ENCODE data around the gene MDFIC2. TPM values are rescaled to one million over a fixed set of nuclear protein-coding genes. Genes with fewer than 3 reads are reported as not detected.

The MDFIC2 gene
- total and polyA plus RNA-seq, 2 donors (not counting 3 experiments of a cell fraction or from before 2014, with no cell fraction given), result not detected

DNA sequence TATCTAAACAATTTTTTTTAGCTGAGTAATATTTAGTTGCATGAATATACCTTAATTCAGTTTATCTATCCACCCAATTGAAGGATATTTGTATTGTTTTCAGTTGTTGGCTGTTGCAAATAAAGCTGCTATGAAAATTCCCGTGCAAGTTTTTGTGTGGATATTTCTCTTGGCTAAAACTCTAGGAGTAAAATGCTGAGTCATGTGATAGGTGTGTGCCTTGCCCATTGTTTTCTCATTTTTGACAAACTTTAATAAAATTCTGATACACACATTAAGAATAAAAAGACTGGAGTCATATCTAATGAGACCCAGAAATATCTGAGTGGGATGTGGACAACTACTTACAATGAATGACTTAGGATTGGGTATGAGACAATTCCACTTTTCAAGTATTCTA is 78.6 kb downstream of the MDFIC2 start:
- intact Hi-C loops (cut with micrococcal nuclease), result no loop called here
- no peaks in the 10 kb centered on the region for H3K4me1 ChIP-seq (ENCODE audit: control insufficient read depth, extremely low read depth, insufficient read depth, low read length)

More for the DNA sequence above, 78.6 kb downstream of the MDFIC2 start:
- Histone ChIP-seq H3K4me3 (replicated peaks in 1 of 3; ENCODE audit: insufficient read depth in 1 of 3, low read depth in 1 of 3, low read length in 3 of 3) (no peak overlapping the region), H3K9me1 (replicated peaks; ENCODE audit: control insufficient read depth, extremely low read depth, insufficient read depth, low read length) (no peaks in the 10 kb centered on the region), H3K9ac (replicated peaks; ENCODE audit: extremely low read depth, insufficient read depth, low read length) (no peak overlapping the region), H3K9me3 (replicated peaks; ENCODE audit: control insufficient read depth, insufficient read depth, low read length) (no peaks in the 10 kb centered on the region), H3K36me3 (ENCODE audit: control insufficient read depth in 2 of 2, extremely low read depth in 1 of 2, insufficient read depth in 2 of 2, low read length in 2 of 2) (no peaks in the 10 kb centered on the region), H3K27me3 (ENCODE audit: control insufficient read depth in 2 of 2, insufficient read depth in 2 of 2, low read length in 2 of 2) (no peaks in the 10 kb centered on the region), H2AFZ (ENCODE audit: low read depth, low read length) (no peak overlapping the region), H3K79me2 (ENCODE audit: control insufficient read depth, insufficient read depth, low read length) (no peaks in the 10 kb centered on the region), H4K20me1 (replicated peaks; ENCODE audit: control insufficient read depth, extremely low read depth, insufficient read depth, low read length) (no peaks in the 10 kb centered on the region), H3K27ac (ENCODE audit: insufficient read depth, low read depth, low read length) (no peak overlapping the region), H3K4me2 (ENCODE audit: insufficient read depth, low read length) (no peak overlapping the region)
- dilution Hi-C loops (cut with MboI; ENCODE audit: extremely low pct_ligation_motif_present, low sequenced_read_pairs), result no loop called here
- CTCF ChIA-PET, result no interaction called here
- DNase-seq (ENCODE audit: low read depth, low spot score), result no peak
- POLR2A ChIA-PET, result no interaction called here
- TF ChIP-seq JUN (IDR thresholded peaks at IDR 0.05; ENCODE audit: borderline replicate concordance, insufficient read depth, insufficient read length, low read depth) (no peak), POLR2AphosphoS5 (IDR thresholded peaks at IDR 0.05; ENCODE audit: insufficient read depth, low read depth, low read length) (no peak), MYC (IDR thresholded peaks at IDR 0.05; ENCODE audit: low read depth, low read length) (no peak), FOS (IDR thresholded peaks at IDR 0.05; ENCODE audit: borderline replicate concordance, insufficient read depth, low read length) (no peak), EZH2 (IDR thresholded peaks at IDR 0.05; ENCODE audit: borderline replicate concordance, low read depth, low read length, severe bottlenecking) (no peak), GATA2 (IDR thresholded peaks at IDR 0.05; ENCODE audit: insufficient read depth, insufficient read length, low read depth, low read length) (no peak), POLR2A (IDR thresholded peaks at IDR 0.05; ENCODE audit: low read depth, low read length) (no peak)
- TF ChIP-seq, protein P1, sequence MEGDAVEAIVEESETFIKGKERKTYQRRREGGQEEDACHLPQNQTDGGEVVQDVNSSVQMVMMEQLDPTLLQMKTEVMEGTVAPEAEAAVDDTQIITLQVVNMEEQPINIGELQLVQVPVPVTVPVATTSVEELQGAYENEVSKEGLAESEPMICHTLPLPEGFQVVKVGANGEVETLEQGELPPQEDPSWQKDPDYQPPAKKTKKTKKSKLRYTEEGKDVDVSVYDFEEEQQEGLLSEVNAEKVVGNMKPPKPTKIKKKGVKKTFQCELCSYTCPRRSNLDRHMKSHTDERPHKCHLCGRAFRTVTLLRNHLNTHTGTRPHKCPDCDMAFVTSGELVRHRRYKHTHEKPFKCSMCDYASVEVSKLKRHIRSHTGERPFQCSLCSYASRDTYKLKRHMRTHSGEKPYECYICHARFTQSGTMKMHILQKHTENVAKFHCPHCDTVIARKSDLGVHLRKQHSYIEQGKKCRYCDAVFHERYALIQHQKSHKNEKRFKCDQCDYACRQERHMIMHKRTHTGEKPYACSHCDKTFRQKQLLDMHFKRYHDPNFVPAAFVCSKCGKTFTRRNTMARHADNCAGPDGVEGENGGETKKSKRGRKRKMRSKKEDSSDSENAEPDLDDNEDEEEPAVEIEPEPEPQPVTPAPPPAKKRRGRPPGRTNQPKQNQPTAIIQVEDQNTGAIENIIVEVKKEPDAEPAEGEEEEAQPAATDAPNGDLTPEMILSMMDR (IDR thresholded peaks at IDR 0.05; ENCODE audit: extremely low read depth in 1 of 2, insufficient read depth in 1 of 2, low read depth in 1 of 2, low read length in 2 of 2), result no peak
- TF ChIP-seq, protein P2, sequence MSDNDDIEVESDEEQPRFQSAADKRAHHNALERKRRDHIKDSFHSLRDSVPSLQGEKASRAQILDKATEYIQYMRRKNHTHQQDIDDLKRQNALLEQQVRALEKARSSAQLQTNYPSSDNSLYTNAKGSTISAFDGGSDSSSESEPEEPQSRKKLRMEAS (IDR thresholded peaks at IDR 0.05; ENCODE audit: insufficient read depth, insufficient read length), result no peak
- no peak for FAIRE-seq
- BruUV-seq (replicated peaks), result no TSS peak
